ENCODE measurements around the gene TM7SF2. TPM values are rescaled to one million over a fixed set of nuclear protein-coding genes. Genes with fewer than 3 reads are reported as not detected.

The TM7SF2 gene
- total RNA-seq, 1 experiment from 2014 or later = 49.5 TPM

DNA sequence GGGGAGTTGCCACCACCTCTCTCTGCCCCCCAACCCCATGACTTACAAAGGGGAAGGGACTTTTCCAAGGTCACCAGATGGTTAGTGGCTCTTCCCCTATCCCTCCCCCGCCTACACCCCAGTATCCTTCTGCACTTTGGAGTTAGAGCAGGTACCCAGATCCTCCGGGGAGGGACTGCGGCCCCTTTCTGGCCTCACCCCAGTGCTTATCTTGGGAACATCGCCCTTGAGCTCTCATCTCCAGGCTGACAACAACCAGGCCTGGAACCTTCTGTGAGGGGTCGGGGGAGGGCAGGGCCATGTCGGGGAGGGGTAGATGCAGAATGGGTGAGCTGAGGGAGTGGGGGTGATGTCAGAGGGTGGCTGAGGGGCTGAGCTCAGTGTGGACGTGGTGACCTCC is 45.8 kb upstream of the TM7SF2 start:
- H2AFZ ChIP-seq = no peak overlapping the region
- H4K20me1 ChIP-seq (ENCODE audit: insufficient read depth) = no peaks in the 10 kb centered on the region
- H3K4me3 ChIP-seq = no peak overlapping the region
- no peak for TF ChIP-seq CTCF (conservative IDR thresholded peaks at IDR 0.05)
- TF ChIP-seq EZH2 (IDR thresholded peaks at IDR 0.05; ENCODE audit: low read depth) = no peak
- H3K79me2 ChIP-seq (ENCODE audit: low read depth) = no peaks in the 10 kb centered on the region
- no peak overlapping the region for H3K4me2 ChIP-seq
- POLR2A ChIA-PET (ENCODE audit: unreplicated experiment) = no interaction called here
- no peaks in the 10 kb centered on the region for H3K27me3 ChIP-seq (ENCODE audit: insufficient read depth, low read depth)
- no peaks in the 10 kb centered on the region for H3F3A ChIP-seq (ENCODE audit: insufficient read depth, low read depth)
- H3K9me3 ChIP-seq (ENCODE audit: insufficient read depth, low read depth) = no peaks in the 10 kb centered on the region
- no TSS peak for BruUV-seq (replicated peaks)
- no peak overlapping the region for H3K27ac ChIP-seq
- CTCF ChIA-PET = no interaction called here
- H3K9me2 ChIP-seq (ENCODE audit: insufficient read depth) = no peaks in the 10 kb centered on the region
- H3K36me3 ChIP-seq (ENCODE audit: low read depth) = no peaks in the 10 kb centered on the region
- peak in 1 of 2 experiments; percentile 1 for DNase-seq
- no peaks in the 10 kb centered on the region for H3K4me1 ChIP-seq (replicated peaks; ENCODE audit: insufficient read depth)
- intact Hi-C loops (cut with micrococcal nuclease; ENCODE audit: unreplicated experiment) = no loop called here

DNA sequence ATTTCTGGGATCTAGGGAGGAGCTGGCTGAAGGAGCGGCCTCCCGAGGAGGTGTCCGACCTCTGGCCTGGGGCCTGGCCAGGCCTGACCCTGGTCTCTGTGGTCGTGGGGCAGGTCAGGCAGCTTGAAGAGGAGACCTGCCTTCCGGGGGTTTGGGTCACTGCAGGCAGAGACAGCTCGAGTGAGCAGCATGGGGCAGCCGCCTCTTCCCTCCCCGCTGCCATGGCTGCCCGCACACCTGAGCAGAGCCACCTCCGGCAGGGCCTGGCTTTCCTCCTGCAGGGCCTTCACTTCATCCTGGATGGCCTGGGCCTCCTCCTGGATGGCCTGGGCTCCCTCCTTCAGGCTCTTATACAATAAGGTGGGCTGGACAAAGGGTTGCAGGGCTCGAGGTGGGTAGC is 45.4 kb upstream of the TM7SF2 start:
- intact Hi-C loops (cut with micrococcal nuclease; ENCODE audit: unreplicated experiment) = no loop called here
- CTCF ChIA-PET = no interaction called here
- Histone ChIP-seq H2AFZ (no peak overlapping the region), H3K4me2 (no peak overlapping the region), H3K4me1 (replicated peaks; ENCODE audit: insufficient read depth) (no peaks in the 10 kb centered on the region), H3K4me3 (no peak overlapping the region), H3K27ac (no peak overlapping the region), H3K79me2 (ENCODE audit: low read depth) (no peaks in the 10 kb centered on the region), H3K9me3 (ENCODE audit: insufficient read depth, low read depth) (no peaks in the 10 kb centered on the region), H3K36me3 (ENCODE audit: low read depth) (no peaks in the 10 kb centered on the region), H3K9me2 (ENCODE audit: insufficient read depth) (no peaks in the 10 kb centered on the region), H3K27me3 (ENCODE audit: insufficient read depth, low read depth) (no peaks in the 10 kb centered on the region), H4K20me1 (ENCODE audit: insufficient read depth) (no peaks in the 10 kb centered on the region), H3F3A (ENCODE audit: insufficient read depth, low read depth) (no peaks in the 10 kb centered on the region)
- BruUV-seq (replicated peaks) = no TSS peak
- DNase-seq = peak in 1 of 2 experiments; percentile 0
- POLR2A ChIA-PET (ENCODE audit: unreplicated experiment) = no interaction called here
- no peak for TF ChIP-seq EZH2 (IDR thresholded peaks at IDR 0.05; ENCODE audit: low read depth)
- TF ChIP-seq CTCF (conservative IDR thresholded peaks at IDR 0.05) = no peak

GRCh38 chr11:65066805-65067291 is 44.8 kb upstream of the TM7SF2 start:
- POLR2A ChIA-PET (ENCODE audit: unreplicated experiment) = interaction anchor here (0.6 kb wide), 1 partner anchor 11 kb away, joined by 5 read pairs; no protein-coding TSS in a partner anchor
- no peaks in the 10 kb centered on the region for H3K9me2 ChIP-seq (ENCODE audit: insufficient read depth)
- H4K20me1 ChIP-seq (ENCODE audit: insufficient read depth) = no peaks in the 10 kb centered on the region
- intact Hi-C loops (cut with micrococcal nuclease; ENCODE audit: unreplicated experiment) = no loop called here
- H3K79me2 ChIP-seq (ENCODE audit: low read depth) = no peaks in the 10 kb centered on the region
- no peak overlapping the region for H3K27ac ChIP-seq
- H3K9me3 ChIP-seq (ENCODE audit: insufficient read depth, low read depth) = no peaks in the 10 kb centered on the region
- H3K27me3 ChIP-seq (ENCODE audit: insufficient read depth, low read depth) = no peaks in the 10 kb centered on the region
- DNase-seq = no peak
- H2AFZ ChIP-seq = no peak overlapping the region
- H3K4me1 ChIP-seq (replicated peaks; ENCODE audit: insufficient read depth) = no peaks in the 10 kb centered on the region
- no peak overlapping the region for H3K4me3 ChIP-seq
- H3K4me2 ChIP-seq = no peak overlapping the region
- no TSS peak for BruUV-seq (replicated peaks)
- H3F3A ChIP-seq (ENCODE audit: insufficient read depth, low read depth) = no peaks in the 10 kb centered on the region
- no peak for TF ChIP-seq CTCF (conservative IDR thresholded peaks at IDR 0.05)
- no peak for TF ChIP-seq EZH2 (IDR thresholded peaks at IDR 0.05; ENCODE audit: low read depth)
- CTCF ChIA-PET = no interaction called here
- H3K36me3 ChIP-seq (ENCODE audit: low read depth) = no peaks in the 10 kb centered on the region
